Activated B cell treated with CpG ODN at 0.5 μM for 24 hours (primary cell): ENCODE results near the gene BBS4. TPM values are rescaled to one million over a fixed set of nuclear protein-coding genes. Genes with fewer than 3 reads are reported as not detected.

Experiments used
- ATAC-seq: fragments of 200-7000 bp; cut with Tn5 transposase; one replicate; pipeline ENCODE4 v1.10.0; 2021; ENCODE audit warnings: low read depth, mild to moderate bottlenecking, moderate library complexity
- CTCF ChIA-PET: fragments of 350-600 bp; sonication (Branson Sonifier 250); formaldehyde crosslinking; loops from one replicate; lab custom pipeline; 2021; ENCODE audit warnings: antibody characterized with exemption; lab: Charles Lee
- POLR2A ChIA-PET: fragments of 350-600 bp; sonication (Branson Sonifier 250); formaldehyde crosslinking; loops from one replicate; lab custom pipeline; 2021; ENCODE audit warnings: antibody characterized with exemption; lab: Charles Lee
- DNase-seq: peaks from one replicate; pipeline ENCODE4 v3.0.0; 2022
- H3K27ac Mint-ChIP-seq: one replicate; pipeline ENCODE4 v1.8.0; 2020; ENCODE audit warnings: mixed read lengths
- H3K27me3 Mint-ChIP-seq: one replicate; pipeline ENCODE4 v1.8.0; 2021; ENCODE audit warnings: mixed read lengths
- H3K36me3 Mint-ChIP-seq: one replicate; pipeline ENCODE4 v1.8.0; 2021; ENCODE audit warnings: low read depth, mixed read lengths
- H3K4me1 Mint-ChIP-seq: one replicate; pipeline ENCODE4 v1.8.0; 2021; ENCODE audit warnings: mixed read lengths
- H3K4me3 Mint-ChIP-seq: one replicate; pipeline ENCODE4 v1.8.0; 2020; ENCODE audit warnings: mild to moderate bottlenecking, mixed read lengths
- H3K9me3 Mint-ChIP-seq: one replicate; pipeline ENCODE4 v1.8.0; 2020; ENCODE audit warnings: mixed read lengths
- intact Hi-C: fragments of 100-400 bp; cut with micrococcal nuclease; formaldehyde crosslinking; loops from one replicate; pipeline ENCODE4 v1.15.1; 2024
- total RNA-seq: library from RNA; stranded (reverse); gene quantifications from 2 replicates; pipeline ENCODE4 v1.2.3, GENCODE V29; 2022
- TF ChIP-seq, protein P1 (sequence below): fragments of 200-600 bp; IDR thresholded peaks from one replicate; pipeline ENCODE4 v1.8.0; 2022; ENCODE audit warnings: antibody characterized with exemption, mild to moderate bottlenecking

Gene BBS4
- total RNA-seq, 1 donor from 2014 or later, result 21.4 TPM

DNA sequence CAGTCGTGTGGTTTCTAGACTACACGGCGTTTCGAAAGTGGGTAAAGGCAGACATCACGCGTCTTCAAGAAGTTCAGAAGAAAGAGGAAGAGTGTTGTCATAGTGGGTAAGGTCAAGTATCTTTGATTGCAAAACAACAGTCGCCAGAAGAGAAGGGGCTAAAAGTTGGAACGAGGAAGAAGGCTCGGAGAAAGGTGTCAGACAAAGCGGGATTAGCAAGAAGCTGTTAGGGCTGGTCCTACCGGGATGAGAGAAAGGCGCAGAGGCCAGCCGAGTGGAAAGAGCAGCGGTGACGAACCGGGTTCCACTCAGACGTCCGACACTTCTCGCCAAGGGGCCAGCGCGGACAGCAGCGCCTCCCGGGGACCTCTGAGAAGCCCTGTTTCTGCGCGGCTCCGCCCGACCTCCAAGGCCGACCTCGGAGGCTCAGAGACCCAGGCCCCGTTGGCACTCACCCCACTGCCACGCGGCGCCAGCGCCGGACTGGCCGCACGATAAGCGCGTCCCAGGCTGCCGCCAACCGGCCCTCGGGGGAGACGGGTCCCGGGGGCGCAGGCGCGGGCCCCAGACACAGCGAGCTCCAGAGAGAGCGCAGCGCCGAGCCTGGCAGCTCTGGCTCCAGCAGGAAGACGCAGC, 97.1 kb downstream of the BBS4 start:
- Mint-ChIP-seq H3K4me1 (peaks cover 52% of the 10 kb centered on the region), H3K36me3 (peaks cover 44% of the 10 kb centered on the region), H3K27me3 (no peaks in the 10 kb centered on the region), H3K27ac (peak overlapping the region; percentile 99), H3K4me3 (peak overlapping the region; percentile 94), H3K9me3 (no peaks in the 10 kb centered on the region)
- ChIA-PET POLR2A (interaction anchor here (0.6 to 2.3 kb wide), 4 partner anchors 11 to 98 kb away, joined by 4 to 15 read pairs (median 4); partner anchors contain the start of genes BBS4 and HIGD2B), CTCF (interaction anchor here (1.1 kb wide), 1 partner anchor 60 kb away, joined by 3 read pairs; no protein-coding TSS in a partner anchor)
- TF ChIP-seq, protein P1, sequence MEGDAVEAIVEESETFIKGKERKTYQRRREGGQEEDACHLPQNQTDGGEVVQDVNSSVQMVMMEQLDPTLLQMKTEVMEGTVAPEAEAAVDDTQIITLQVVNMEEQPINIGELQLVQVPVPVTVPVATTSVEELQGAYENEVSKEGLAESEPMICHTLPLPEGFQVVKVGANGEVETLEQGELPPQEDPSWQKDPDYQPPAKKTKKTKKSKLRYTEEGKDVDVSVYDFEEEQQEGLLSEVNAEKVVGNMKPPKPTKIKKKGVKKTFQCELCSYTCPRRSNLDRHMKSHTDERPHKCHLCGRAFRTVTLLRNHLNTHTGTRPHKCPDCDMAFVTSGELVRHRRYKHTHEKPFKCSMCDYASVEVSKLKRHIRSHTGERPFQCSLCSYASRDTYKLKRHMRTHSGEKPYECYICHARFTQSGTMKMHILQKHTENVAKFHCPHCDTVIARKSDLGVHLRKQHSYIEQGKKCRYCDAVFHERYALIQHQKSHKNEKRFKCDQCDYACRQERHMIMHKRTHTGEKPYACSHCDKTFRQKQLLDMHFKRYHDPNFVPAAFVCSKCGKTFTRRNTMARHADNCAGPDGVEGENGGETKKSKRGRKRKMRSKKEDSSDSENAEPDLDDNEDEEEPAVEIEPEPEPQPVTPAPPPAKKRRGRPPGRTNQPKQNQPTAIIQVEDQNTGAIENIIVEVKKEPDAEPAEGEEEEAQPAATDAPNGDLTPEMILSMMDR, result no peak
- intact Hi-C loops, result loop anchor here (1.0 to 5.0 kb wide), 10 partner anchors 36 to 850 kb away; partner anchors contain the start of genes ARIH1, BBS4, HEXA and HIGD2B
- ATAC-seq, result peak; percentile 46
- no peak for DNase-seq

GRCh38 chr15:72783640-72784455, 97.8 kb downstream of the BBS4 start, which contains the start of gene ADPGK:
Gene ADPGK (minus strand): TSS chr15:72783758. CDS start chr15:72783691, 67 bp downstream.
- TF ChIP-seq, protein P1, result no peak
- ChIA-PET POLR2A (interaction anchor here (2.0 to 2.3 kb wide), 2 partner anchors 12 to 97 kb away, joined by 4 to 15 read pairs; partner anchors contain the start of genes BBS4 and HIGD2B), CTCF (interaction anchor here (1.4 to 1.5 kb wide), 2 partner anchors 10 to 16 kb away, joined by 3 to 6 read pairs; no protein-coding TSS in a partner anchor)
- Mint-ChIP-seq H3K27ac (peak within 1 kb of the TSS; percentile 99), H3K36me3 (peaks cover 38% of the 10 kb centered on the region), H3K27me3 (no peaks in the 10 kb centered on the region), H3K4me3 (peak within 1 kb of the TSS; percentile 94), H3K9me3 (no peaks in the 10 kb centered on the region), H3K4me1 (peaks cover 45% of the 10 kb centered on the region)
- intact Hi-C loops, result loop anchor here (1.0 to 5.0 kb wide), 12 partner anchors 12 to 849 kb away; partner anchors contain the start of genes ARIH1, BBS4, HEXA and HIGD2B
- peak; percentile 100 for DNase-seq
- ATAC-seq, result peak; percentile 84

DNA sequence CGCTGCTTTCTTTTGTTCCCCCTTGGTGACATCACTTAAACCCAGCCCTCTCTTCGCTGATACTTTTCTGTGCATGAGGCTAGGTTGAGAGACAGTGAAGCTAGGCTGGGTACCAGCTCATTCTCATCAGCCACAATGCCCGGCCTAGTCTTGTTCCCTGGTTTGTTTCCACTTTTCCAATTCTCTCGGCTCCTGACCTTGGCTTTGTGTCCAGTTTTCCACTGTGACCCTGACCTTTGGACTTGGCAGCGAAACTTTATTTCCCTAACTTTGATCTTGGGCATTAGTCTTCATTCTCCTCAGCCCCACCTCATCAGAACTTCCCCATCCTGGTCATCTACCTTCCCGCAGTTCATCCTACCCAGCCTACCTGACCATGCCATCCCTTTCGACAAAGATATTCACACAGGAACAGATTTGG, 98.5 kb downstream of the BBS4 start:
- Mint-ChIP-seq H3K27ac (peak overlapping the region; percentile 99), H3K4me1 (peaks cover 43% of the 10 kb centered on the region), H3K36me3 (peaks cover 33% of the 10 kb centered on the region), H3K27me3 (no peaks in the 10 kb centered on the region), H3K4me3 (peak overlapping the region; percentile 94), H3K9me3 (no peaks in the 10 kb centered on the region)
- intact Hi-C loops, result loop anchor here (1.0 to 5.0 kb wide), 5 partner anchors 12 to 667 kb away; partner anchors contain the start of genes MYO9A, PARP6 and SENP8
- TF ChIP-seq, protein P1, result no peak
- DNase-seq (no peak), ATAC-seq (peak; percentile 7)
- CTCF ChIA-PET, result interaction anchor here (1.4 to 1.5 kb wide), 2 partner anchors 10 to 16 kb away, joined by 3 to 6 read pairs; no protein-coding TSS in a partner anchor
- POLR2A ChIA-PET, result no interaction called here

DNA sequence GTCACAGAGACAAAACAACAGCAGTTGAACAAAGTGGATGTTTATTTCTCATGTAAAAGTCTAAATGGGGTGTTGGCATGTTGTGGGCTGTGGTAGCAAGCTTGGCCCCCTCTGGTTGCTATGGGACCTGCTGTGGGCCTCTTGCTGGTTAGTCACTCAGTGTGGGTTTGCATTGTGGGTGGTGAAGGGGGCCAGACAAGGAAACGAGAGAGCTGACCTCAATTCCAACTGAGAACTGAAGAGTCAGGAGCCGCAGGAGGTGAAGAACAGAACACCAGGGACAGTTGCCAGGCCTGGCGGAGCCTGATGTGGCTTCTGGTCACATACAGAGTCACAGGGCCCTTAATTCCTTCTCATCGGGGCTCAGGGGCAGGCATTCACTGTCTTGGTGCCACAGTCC, 99.4 kb downstream of the BBS4 start:
- Mint-ChIP-seq H3K36me3 (peaks cover 23% of the 10 kb centered on the region), H3K27ac (peak overlapping the region; percentile 37), H3K9me3 (no peaks in the 10 kb centered on the region), H3K4me3 (no peak overlapping the region), H3K4me1 (peaks cover 33% of the 10 kb centered on the region), H3K27me3 (no peaks in the 10 kb centered on the region)
- no peak for DNase-seq
- intact Hi-C loops, result no loop called here
- POLR2A ChIA-PET, result no interaction called here
- CTCF ChIA-PET, result interaction anchor here (1.4 to 1.5 kb wide), 2 partner anchors 9 to 15 kb away, joined by 3 to 6 read pairs; no protein-coding TSS in a partner anchor
- TF ChIP-seq, protein P1, result no peak
- no peak for ATAC-seq
